ENCODE results near the gene ADA.

Gene ADA

GRCh38 chr20:44580581-44581268, 70.8 kb downstream of the ADA start:
- no peak for DNase-seq (ENCODE audit: low read depth)

DNA sequence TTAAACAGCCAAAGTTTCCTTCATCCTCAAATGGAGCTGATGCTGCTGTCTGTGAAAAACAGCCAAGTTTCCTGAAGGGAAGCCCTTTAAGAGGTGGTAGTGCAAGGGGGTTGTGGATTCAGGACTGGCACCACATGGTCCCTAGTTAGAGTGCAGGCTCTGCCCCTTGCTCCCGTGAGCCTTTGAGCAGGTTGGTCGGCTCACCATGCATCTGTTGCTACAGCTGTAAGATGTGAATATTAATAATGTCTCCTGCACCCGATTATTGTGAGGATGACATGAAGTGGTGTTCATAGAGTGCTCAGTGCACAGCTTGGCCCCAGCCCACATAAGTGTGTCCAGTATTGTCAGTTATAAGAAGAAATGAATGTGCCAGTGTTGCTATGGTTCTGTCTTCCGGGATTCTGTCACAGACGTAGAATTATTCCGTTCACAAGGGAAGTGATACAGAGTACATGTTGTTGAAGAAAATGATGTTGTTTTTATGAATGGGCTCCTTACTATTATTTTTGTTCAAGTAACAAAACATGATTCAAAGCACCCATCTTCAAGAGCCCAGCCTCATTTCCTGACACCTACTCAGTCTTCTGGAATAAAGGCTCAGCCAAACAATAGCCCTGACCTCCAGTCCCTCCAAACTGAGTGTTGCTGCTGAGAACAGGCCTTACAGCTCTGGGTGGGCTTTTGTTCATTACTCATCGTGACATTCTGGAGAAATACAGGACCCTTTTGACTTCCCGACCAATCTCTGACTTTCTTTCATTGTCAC, 72.0 kb downstream of the ADA start:
- DNase-seq (ENCODE audit: low read depth), result no peak

- no peak for DNase-seq (ENCODE audit: low read depth)
Measured at GRCh38 chr20:44576297-44576696, 75.2 kb downstream of the ADA start.

- no peak for DNase-seq (ENCODE audit: low read depth)
Measured at GRCh38 chr20:44574372-44574771, 77.1 kb downstream of the ADA start.

GRCh38 chr20:44573501-44573869, 78.0 kb downstream of the ADA start:
- DNase-seq (ENCODE audit: low read depth), result no peak

DNA sequence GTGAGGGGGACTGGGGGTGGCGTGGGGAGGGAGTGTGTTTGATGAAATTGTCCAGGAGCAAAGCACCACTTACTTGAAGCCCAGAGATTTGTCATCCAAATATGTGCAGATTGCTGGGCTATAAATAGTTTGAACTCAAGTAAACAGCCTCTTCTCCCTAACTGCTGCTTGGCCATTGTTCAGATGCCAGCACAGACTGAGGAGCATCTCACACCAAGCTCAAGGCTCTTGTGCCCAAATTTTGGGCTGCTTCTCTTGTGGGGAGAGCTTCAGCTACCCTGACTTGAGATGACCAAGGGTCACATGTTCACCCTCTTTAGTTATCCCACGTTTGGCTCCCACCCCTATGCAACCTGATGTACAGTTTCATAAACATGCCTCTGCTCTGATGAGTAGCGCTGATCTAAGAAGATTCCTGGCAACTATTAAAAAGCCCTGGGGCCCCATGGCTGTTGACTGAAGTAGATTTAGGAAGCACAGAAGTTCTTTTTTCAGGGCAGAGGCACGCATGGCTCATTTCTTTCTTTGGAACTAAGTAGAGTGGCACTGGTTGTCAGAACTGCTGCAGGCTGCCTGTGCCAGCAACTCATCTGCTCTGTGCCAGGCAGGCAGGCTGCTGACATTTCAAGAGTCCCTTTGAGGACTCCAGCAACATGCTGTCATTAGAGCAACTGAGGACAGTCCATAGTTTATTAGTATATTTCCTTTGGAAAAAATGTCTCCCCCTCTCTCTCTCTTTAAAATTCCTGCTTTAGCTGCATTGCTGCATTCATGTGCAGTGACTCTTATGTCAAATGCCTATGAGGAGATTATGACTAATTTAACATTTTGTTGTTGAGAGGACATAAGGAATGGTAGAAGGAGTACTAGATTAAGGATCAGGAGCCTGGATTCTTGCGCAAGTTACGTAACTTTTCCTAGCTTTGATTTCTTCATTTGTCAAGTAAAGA, 78.7 kb downstream of the ADA start:
- no peak for DNase-seq (ENCODE audit: low read depth)

- DNase-seq (ENCODE audit: low read depth), result no peak
Measured at GRCh38 chr20:44571362-44571988, 80.0 kb downstream of the ADA start.

GRCh38 chr20:44570367-44570766, 81.1 kb downstream of the ADA start:
- DNase-seq (ENCODE audit: low read depth), result no peak
